ENCODE measurements around the gene ZNF317. TPM values are rescaled to one million over a fixed set of nuclear protein-coding genes. Genes with fewer than 3 reads are reported as not detected.
A peak's percentile ranks its signal among the peaks of the same experiment; 100 is the strongest.

The ZNF317 gene
- total RNA-seq (2014; rRNA removed; shearing (Covaris generic)) = 15.9 and 26.5 TPM in 2 replicates

GRCh38 chr19:9140159-9140874, at the start of gene ZNF317:
Gene ZNF317 (plus strand): TSS chr19:9140397. CDS start chr19:9156017, 15,620 bp downstream.
- peak; percentile 94 for DNase-seq (ENCODE audit: low read depth)

GRCh38 chr19:9107375-9107774, 32.8 kb upstream of the ZNF317 start, which contains the start of gene OR7G2:
Gene OR7G2 (minus strand): TSS chr19:9107475. CDS start chr19:9103243, 4,232 bp downstream.
- DNase-seq (ENCODE audit: low read depth) = no peak

GRCh38 chr19:9109959-9110358, 30.2 kb upstream of the ZNF317 start:
- DNase-seq (ENCODE audit: low read depth) = no peak

GRCh38 chr19:9115307-9115813, 24.8 kb upstream of the ZNF317 start, which contains the start of gene OR7G1:
Gene OR7G1 (minus strand): TSS chr19:9115763. CDS start chr19:9115763, 0 bp downstream.
- no peak for DNase-seq (ENCODE audit: low read depth)

- no peak for DNase-seq (ENCODE audit: low read depth)
These were observed 23.6 kb upstream of the ZNF317 start for GRCh38 chr19:9116547-9116946.

- no peak for DNase-seq (ENCODE audit: low read depth)
These were observed 13.2 kb upstream of the ZNF317 start, which contains the start of gene OR7G3 for GRCh38 chr19:9126900-9127405. Gene OR7G3 (minus strand): TSS chr19:9126950. CDS start chr19:9126950, 0 bp downstream.

- peak; percentile 61 for DNase-seq (ENCODE audit: low read depth)
These were observed 12.0 kb upstream of the ZNF317 start for GRCh38 chr19:9128171-9128570.

GRCh38 chr19:9130965-9131364, 9.2 kb upstream of the ZNF317 start:
- DNase-seq (ENCODE audit: low read depth) = no peak

- peak; percentile 80 for DNase-seq (ENCODE audit: low read depth)
These were observed 7.8 kb upstream of the ZNF317 start for GRCh38 chr19:9132422-9132821.

GRCh38 chr19:9139609-9140158, 513 bp upstream of the ZNF317 start:
- DNase-seq (ENCODE audit: low read depth) = no peak

GRCh38 chr19:9144920-9145319, 4.7 kb downstream of the ZNF317 start:
- DNase-seq (ENCODE audit: low read depth) = peak; percentile 18

- no peak for DNase-seq (ENCODE audit: low read depth)
These were observed 6.7 kb downstream of the ZNF317 start for GRCh38 chr19:9146882-9147281.

- DNase-seq (ENCODE audit: low read depth) = no peak
These were observed 8.5 kb downstream of the ZNF317 start for GRCh38 chr19:9148697-9149096.

GRCh38 chr19:9149997-9150396, 9.8 kb downstream of the ZNF317 start:
- no peak for DNase-seq (ENCODE audit: low read depth)

- DNase-seq (ENCODE audit: low read depth) = no peak
These were observed 10.5 kb downstream of the ZNF317 start for GRCh38 chr19:9150650-9151049.

GRCh38 chr19:9151367-9151766, 11.2 kb downstream of the ZNF317 start:
- no peak for DNase-seq (ENCODE audit: low read depth)

GRCh38 chr19:9155591-9155990, 15.4 kb downstream of the ZNF317 start:
- no peak for DNase-seq (ENCODE audit: low read depth)

- no peak for DNase-seq (ENCODE audit: low read depth)
These were observed 16.1 kb downstream of the ZNF317 start for GRCh38 chr19:9156304-9156703.

- no peak for DNase-seq (ENCODE audit: low read depth)
These were observed 19.7 kb downstream of the ZNF317 start for GRCh38 chr19:9159891-9160290.

- DNase-seq (ENCODE audit: low read depth) = no peak
These were observed 21.2 kb downstream of the ZNF317 start for GRCh38 chr19:9161427-9161826.

- DNase-seq (ENCODE audit: low read depth) = no peak
These were observed 25.1 kb downstream of the ZNF317 start for GRCh38 chr19:9165261-9165660.

GRCh38 chr19:9166846-9167245, 26.6 kb downstream of the ZNF317 start:
- DNase-seq (ENCODE audit: low read depth) = no peak
